ENCODE data around the gene ATG14. TPM values are rescaled to one million over a fixed set of nuclear protein-coding genes. Genes with fewer than 3 reads are reported as not detected.
A peak's percentile ranks its signal among the peaks of the same experiment; 100 is the strongest.

The ATG14 gene
- polyA plus RNA-seq, 1 experiment, result 9.2 TPM

- POLR2A ChIA-PET, result interaction anchor here (0.8 kb wide), 1 partner anchor 21 kb away, joined by 3 read pairs; no protein-coding TSS in a partner anchor
- CTCF ChIA-PET, result interaction anchor here (0.6 to 4.3 kb wide), 32 partner anchors 8 to 231 kb away, joined by 3 to 30 read pairs (median 5); partner anchors contain the start of gene FBXO34
- TF ChIP-seq, protein P1, sequence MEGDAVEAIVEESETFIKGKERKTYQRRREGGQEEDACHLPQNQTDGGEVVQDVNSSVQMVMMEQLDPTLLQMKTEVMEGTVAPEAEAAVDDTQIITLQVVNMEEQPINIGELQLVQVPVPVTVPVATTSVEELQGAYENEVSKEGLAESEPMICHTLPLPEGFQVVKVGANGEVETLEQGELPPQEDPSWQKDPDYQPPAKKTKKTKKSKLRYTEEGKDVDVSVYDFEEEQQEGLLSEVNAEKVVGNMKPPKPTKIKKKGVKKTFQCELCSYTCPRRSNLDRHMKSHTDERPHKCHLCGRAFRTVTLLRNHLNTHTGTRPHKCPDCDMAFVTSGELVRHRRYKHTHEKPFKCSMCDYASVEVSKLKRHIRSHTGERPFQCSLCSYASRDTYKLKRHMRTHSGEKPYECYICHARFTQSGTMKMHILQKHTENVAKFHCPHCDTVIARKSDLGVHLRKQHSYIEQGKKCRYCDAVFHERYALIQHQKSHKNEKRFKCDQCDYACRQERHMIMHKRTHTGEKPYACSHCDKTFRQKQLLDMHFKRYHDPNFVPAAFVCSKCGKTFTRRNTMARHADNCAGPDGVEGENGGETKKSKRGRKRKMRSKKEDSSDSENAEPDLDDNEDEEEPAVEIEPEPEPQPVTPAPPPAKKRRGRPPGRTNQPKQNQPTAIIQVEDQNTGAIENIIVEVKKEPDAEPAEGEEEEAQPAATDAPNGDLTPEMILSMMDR (IDR thresholded peaks at IDR 0.05; ENCODE audit: insufficient read depth, low read depth, low read length), result peak; percentile 75
Measured at GRCh38 chr14:55354500-55354899, 57.1 kb downstream of the ATG14 start.

GRCh38 chr14:55353686-55354467 lies 57.8 kb downstream of the ATG14 start:
- DNase-seq (ENCODE audit: low read depth), result no peak
- TF ChIP-seq, protein P1 (IDR thresholded peaks at IDR 0.05; ENCODE audit: insufficient read depth, low read depth, low read length), result no peak
- H3K36me3 ChIP-seq (ENCODE audit: control insufficient read depth, insufficient read depth, low read length), result peaks cover 15% of the 10 kb centered on the region
- CTCF ChIA-PET, result interaction anchor here (0.6 to 4.3 kb wide), 30 partner anchors 8 to 232 kb away, joined by 3 to 30 read pairs (median 5); partner anchors contain the start of gene FBXO34
- no peak overlapping the region for H3K4me3 ChIP-seq (ENCODE audit: low read depth, low read length)
- POLR2A ChIA-PET, result no interaction called here
- no peaks in the 10 kb centered on the region for H3K27me3 ChIP-seq (ENCODE audit: control insufficient read depth, insufficient read depth, low read length)

More at GRCh38 chr14:55354500-55354899, 57.1 kb downstream of the ATG14 start:
- Histone ChIP-seq H3K36me3 (ENCODE audit: control insufficient read depth, insufficient read depth, low read length) (peaks cover 15% of the 10 kb centered on the region), H3K4me3 (ENCODE audit: low read depth, low read length) (no peak overlapping the region), H3K27me3 (ENCODE audit: control insufficient read depth, insufficient read depth, low read length) (no peaks in the 10 kb centered on the region)
- DNase-seq (ENCODE audit: low read depth), result no peak

- H3K36me3 ChIP-seq (ENCODE audit: control insufficient read depth, insufficient read depth, low read length), result peaks cover 15% of the 10 kb centered on the region
- CTCF ChIA-PET, result interaction anchor here (3.3 kb wide), 1 partner anchor 82 kb away, joined by 12 read pairs; the partner anchor contains the start of gene FBXO34
Measured at GRCh38 chr14:55352201-55352600, 59.4 kb downstream of the ATG14 start.

DNA sequence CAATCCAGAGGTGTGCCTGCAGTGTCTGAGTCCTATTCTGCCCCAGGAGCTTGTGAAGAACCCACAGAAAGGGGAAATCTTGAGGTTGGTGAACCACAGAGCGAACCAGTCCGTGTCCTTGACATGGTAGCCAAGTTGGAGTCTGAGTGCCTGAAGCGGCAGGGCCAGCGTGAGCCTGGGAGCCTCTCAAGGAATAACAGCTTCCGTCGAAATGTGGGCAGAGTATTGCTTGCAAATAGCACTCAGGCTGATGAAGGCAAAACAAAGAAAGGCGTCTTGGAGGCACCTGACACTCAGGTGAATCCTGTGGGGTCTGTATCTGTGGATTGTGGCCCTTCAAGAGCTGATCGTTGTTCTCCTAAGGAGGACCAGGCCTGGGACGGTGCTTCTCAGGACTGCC lies 60.5 kb downstream of the ATG14 start:
- CTCF ChIA-PET, result interaction anchor here (1.4 to 3.3 kb wide), 2 partner anchors 80 to 94 kb away, joined by 4 to 12 read pairs; partner anchors contain the start of gene FBXO34
- H3K27me3 ChIP-seq (ENCODE audit: control insufficient read depth, insufficient read depth, low read length), result no peaks in the 10 kb centered on the region
- H3K4me3 ChIP-seq (ENCODE audit: low read depth, low read length), result no peak overlapping the region
- POLR2A ChIA-PET, result no interaction called here
- H3K36me3 ChIP-seq (ENCODE audit: control insufficient read depth, insufficient read depth, low read length), result peaks cover 15% of the 10 kb centered on the region
- no peak for DNase-seq (ENCODE audit: low read depth)
- TF ChIP-seq, protein P1 (IDR thresholded peaks at IDR 0.05; ENCODE audit: insufficient read depth, low read depth, low read length), result no peak

More at GRCh38 chr14:55352201-55352600, 59.4 kb downstream of the ATG14 start:
- TF ChIP-seq, protein P1 (IDR thresholded peaks at IDR 0.05; ENCODE audit: insufficient read depth, low read depth, low read length), result no peak
- no peak for DNase-seq (ENCODE audit: low read depth)
- POLR2A ChIA-PET, result no interaction called here
- no peaks in the 10 kb centered on the region for H3K27me3 ChIP-seq (ENCODE audit: control insufficient read depth, insufficient read depth, low read length)
- H3K4me3 ChIP-seq (ENCODE audit: low read depth, low read length), result no peak overlapping the region

DNA sequence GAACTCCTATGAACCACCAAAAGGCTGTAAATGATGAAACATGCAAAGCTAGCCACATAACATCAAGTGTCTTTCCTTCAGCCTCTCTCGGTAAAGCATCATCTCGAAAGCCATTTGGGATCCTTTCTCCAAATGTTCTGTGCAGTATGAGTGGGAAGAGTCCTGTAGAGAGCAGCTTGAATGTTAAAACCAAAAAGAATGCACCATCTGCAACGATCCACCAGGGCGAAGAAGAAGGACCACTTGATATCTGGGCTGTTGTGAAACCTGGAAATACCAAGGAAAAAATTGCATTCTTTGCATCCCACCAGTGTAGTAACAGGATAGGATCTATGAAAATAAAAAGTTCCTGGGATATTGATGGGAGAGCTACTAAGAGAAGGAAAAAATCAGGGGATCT lies 61.2 kb downstream of the ATG14 start:
- Histone ChIP-seq H3K27me3 (ENCODE audit: control insufficient read depth, insufficient read depth, low read length) (no peaks in the 10 kb centered on the region), H3K4me3 (ENCODE audit: low read depth, low read length) (no peak overlapping the region), H3K36me3 (ENCODE audit: control insufficient read depth, insufficient read depth, low read length) (peaks cover 12% of the 10 kb centered on the region)
- POLR2A ChIA-PET, result no interaction called here
- TF ChIP-seq, protein P1 (IDR thresholded peaks at IDR 0.05; ENCODE audit: insufficient read depth, low read depth, low read length), result no peak
- CTCF ChIA-PET, result interaction anchor here (0.7 to 3.3 kb wide), 4 partner anchors 13 to 104 kb away, joined by 3 to 12 read pairs (median 4); partner anchors contain the start of gene FBXO34
- DNase-seq (ENCODE audit: low read depth), result no peak

All from BJ (cell line).